ENCODE measurements around the gene MRC2.

The MRC2 gene

GRCh38 chr17:62701706-62702085 is 74.2 kb downstream of the MRC2 start:
- DNase-seq (ENCODE audit: low read depth): no peak

DNA sequence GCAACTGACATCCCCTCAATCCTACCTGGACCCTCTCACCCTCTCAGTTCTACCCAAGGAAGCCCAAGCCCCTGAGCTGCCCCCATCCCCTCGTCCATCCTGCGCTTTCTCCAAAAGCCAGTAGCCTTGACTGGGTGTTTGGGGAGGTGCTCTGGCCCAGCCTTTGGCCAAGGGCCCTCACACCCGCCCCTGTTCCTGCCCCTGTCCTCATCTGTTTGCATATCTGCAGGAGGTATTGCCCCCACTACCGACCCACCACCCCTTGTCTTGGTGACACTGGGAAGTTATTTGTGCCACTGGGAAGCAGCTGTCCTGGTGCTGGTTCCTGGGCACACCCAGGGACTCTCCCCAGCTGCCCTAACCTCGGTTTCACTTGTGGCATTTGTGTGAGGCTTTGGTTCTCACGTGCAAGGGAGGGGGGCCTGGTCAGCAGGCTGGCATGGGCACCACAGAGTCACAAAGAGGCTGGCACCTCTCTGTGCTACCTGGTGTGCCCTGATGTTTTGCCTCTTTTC is 75.3 kb downstream of the MRC2 start:
- DNase-seq (ENCODE audit: low read depth): no peak

DNA sequence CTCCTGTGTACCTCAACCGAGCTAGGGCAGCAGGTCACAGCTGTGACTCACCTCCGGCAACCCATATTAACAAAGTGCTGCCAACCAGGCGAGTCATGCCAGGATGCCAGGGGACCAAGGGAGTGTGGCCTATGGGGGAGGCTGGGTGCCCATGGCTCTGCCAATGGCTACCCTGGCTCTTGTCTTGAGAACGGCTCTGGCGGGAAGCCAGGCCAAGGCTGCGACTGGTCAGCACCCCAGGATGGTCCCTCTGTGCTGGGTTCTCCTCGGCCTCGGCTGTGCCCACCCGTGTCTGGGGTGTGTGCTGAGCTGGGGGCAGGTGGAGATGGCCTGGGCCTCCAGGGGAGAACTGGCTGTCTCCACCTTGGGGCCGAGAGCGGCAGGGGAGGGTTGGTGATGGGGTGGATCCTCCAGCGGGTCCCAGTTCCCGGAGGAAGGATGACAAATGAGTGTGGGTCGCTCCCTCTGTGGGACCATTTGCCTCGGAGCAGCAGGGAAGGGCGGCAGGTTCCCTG is 75.8 kb downstream of the MRC2 start:
- no peak for DNase-seq (ENCODE audit: low read depth)

- DNase-seq (ENCODE audit: low read depth): peak; percentile 52
Observed at GRCh38 chr17:62703776-62704380, 76.4 kb downstream of the MRC2 start.

- DNase-seq (ENCODE audit: low read depth): peak; percentile 50
Observed at GRCh38 chr17:62704381-62704971, 77.0 kb downstream of the MRC2 start.

DNA sequence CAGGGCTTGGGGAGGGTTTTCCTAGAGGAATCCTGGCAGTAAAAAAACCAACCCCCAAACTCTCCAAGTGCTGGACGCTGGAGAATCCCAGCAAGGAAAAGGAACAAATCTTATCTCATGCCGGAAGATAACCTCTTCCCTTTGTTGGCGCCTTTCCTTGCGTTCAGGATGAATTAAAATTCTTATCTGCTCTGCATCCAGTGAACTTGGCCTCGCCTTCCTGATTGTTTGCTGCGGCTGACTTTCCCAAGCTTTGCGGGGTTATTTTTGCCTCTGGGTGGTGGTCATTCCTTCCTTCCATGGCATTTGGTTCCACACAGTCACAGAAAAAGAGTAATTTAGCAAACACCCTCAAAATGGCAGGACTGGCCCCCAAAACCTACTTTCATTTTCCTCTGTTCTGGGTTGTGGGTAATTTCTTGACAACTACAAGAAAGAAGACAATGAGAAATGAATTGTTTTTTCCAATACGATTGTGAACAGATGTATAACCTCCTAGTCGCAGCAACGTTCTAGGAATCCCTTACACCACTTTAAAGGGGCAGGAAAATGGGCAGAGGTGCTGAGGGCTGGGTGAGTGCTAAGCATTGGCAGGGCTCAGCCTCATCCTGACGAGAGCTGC is 77.8 kb downstream of the MRC2 start:
- no peak for DNase-seq (ENCODE audit: low read depth)

- no peak for DNase-seq (ENCODE audit: low read depth)
Observed at GRCh38 chr17:62705778-62706597, 78.5 kb downstream of the MRC2 start.

DNA sequence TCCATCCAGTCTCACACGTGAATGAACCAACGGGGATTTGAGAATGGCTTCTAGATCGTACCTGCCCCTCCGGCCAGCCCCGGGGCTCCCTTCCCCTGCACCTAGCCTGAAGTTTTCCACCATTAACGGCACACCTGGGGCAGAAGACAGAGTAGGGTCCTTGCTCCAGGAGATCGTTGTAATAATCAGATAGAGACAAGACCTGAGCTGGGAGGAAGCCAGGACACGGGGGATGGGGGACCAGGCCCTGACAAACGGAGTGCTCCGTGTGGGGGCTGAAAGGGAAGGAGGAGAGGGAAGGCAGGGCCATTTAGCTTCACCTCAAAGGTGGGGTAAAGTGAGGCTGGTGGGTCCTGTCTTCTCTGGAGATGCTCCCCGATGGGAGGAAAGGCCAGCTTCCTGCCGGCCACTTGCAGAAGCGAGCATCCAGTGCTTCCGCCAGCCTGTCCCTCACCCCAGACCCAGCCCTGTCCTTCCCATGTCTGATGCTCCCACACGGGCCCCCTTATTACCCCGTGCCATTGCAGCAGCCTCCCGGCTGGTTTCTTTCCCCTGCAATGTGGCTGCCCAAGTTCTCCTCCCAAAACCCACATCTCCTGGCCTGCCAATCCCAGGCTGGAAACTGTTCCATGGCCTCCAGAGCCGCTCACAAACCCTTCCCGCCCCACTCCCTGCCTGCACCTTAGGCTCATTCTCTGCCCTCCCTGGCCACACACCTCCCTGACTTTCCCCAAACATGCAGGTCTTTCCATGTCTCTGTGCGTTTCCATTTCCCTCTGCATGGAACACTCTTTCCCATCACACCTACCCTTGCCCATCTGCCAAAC is 79.3 kb downstream of the MRC2 start:
- DNase-seq (ENCODE audit: low read depth): no peak

DNA sequence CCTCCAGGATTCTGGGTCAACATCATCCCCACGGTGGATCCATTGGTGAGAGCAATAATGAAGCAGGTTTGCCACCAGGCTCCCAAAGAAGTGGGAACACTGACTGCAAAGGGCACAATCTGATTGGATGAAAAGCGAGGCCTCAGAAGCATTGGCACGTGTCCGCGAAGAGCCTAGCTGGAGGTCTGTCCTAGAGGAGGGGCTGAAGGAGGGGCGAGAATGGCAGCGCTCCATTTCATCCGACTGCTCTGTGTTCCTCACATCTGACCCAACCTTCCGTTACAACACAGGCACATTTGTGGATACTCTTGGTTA is 79.9 kb downstream of the MRC2 start:
- no peak for DNase-seq (ENCODE audit: low read depth)

DNA sequence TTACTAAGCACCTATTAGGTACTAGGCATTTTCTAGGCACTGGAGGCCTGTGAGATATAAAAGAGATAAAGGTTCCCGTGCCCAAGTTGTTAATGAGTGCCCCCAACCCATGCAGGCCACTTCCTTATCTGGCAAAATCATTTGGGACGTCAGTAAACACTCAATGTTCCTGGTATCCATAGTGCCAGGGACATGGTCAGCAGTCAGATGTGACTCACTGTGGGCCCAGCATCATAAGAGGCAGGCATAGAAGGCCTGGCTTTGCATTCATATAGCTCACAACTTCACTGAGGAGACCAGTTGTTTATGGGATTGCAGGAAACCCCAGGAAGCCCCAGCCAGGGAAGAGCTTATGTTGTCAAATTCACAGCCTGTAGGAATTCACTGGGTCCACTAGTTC is 81.1 kb downstream of the MRC2 start:
- no peak for DNase-seq (ENCODE audit: low read depth)

DNA sequence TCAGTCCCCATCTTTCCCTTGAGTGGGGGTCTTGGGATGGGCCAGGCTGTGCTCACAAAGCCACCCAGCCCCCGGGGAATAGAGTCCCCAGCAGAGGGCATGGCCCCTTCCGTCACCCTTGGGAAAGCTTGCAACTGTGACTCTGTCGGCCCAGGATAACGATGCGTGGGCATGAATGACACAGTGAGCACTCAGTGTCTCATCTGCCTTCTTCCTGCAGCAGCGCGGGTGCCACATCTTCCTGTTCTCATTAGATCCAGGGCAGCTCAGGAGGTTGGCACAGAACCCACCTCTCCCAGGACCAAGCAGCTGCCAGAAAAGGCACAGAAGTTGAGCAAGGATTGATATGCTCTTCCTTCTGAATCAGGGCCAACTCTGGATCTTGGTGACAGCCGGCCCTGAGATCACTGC is 84.7 kb downstream of the MRC2 start:
- no peak for DNase-seq (ENCODE audit: low read depth)

DNA sequence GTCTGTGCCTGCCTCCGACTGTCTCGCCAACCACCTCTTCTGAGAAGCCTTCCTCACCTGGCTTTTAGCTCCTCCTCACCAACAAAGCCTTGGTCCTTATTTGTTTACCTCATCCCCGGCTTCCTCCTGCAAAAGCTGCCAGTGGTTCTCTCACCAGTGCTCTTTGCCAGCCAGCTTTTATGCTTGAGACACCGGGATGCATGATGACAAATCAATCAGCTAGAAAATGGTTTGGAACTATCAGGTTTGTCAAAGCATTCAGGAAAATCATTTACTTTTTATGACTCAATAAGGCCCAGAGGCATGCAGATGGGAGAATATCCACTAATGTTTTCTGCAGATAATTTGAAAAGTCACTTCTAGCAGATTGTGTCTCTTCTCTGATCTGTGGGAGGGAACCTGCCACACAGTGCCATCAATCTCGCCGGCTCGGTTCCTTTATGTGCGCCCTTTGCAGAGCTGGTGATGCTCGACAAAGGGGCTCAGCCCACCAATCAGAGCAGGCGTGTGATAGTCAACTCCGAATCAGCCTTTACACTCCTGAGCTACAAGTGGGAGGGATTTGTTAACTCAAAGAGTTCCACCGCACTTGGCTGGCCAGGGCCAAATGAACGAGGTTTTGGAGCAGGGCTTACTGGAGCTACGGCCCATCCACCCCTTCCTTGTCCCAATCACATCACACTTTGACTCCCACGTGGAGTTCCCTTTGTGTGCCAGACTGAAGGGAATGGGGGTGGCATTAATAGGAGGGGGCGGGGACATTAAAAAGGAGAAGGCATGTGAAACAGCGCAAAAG is 85.8 kb downstream of the MRC2 start:
- no peak for DNase-seq (ENCODE audit: low read depth)

DNA sequence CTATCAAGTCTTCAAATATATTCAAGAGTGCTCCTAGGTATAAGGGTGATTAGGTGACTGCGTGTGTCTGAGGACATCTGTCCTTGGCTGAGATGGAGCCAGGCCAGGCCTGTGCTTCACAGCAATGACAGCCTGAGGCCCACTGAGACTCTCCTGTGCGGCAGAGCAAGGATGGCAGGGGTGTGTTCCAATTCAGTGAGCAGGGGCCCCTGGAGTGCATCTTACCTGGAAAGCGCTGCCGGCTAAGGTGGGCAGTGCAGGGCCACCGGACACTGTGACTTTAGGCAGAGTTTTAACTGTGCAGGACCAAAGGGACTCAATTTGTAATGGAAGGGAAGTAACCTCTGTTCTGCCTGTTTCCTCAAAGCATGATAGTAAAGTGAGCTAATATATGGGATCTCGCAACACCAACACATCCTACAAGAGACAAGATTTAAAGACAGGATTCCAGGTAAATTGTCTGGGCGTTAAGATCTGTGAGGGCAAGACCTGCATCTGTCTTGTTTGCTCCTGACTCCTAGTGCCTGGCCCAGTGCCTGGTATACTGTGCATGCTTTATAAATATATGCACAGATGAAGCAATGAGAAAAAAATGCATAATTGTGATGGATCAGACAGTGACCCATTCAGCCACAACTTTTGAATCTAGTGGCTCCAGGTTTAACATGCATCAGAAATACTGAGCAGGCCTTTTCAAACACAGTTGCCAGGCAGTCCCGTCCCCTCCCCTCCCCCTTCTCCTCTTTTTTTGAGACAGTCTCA is 86.7 kb downstream of the MRC2 start:
- DNase-seq (ENCODE audit: low read depth): peak; percentile 72

- DNase-seq (ENCODE audit: low read depth): no peak
Observed at GRCh38 chr17:62715882-62716390, 88.5 kb downstream of the MRC2 start.

- no peak for DNase-seq (ENCODE audit: low read depth)
Observed at GRCh38 chr17:62716834-62717588, 89.5 kb downstream of the MRC2 start.

GRCh38 chr17:62717589-62717855 is 90.1 kb downstream of the MRC2 start:
- no peak for DNase-seq (ENCODE audit: low read depth)

- DNase-seq (ENCODE audit: low read depth): no peak
Observed at GRCh38 chr17:62717889-62718288, 90.4 kb downstream of the MRC2 start.

- peak; percentile 92 for DNase-seq (ENCODE audit: low read depth)
Observed at GRCh38 chr17:62718429-62718828, 91.0 kb downstream of the MRC2 start.

DNA sequence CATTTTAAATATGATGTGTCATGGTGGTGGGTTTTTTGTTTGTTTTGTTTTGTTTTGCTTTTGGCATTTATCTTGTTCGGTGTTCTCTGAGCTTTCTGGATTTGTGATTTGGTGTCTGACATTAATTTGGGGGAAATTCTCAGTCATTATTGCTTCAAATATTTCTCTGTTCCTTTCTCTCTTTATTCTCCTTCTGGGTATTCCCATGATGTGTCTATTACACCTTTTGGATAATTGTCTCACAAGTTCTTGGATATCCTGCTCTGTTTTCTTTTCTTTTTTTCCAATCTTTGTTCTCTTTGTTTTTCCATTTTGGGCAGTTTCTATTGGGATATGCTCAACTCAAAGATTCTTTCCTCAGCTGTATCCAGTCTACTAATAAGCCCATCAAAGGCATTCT is 92.1 kb downstream of the MRC2 start:
- no peak for DNase-seq (ENCODE audit: low read depth)

All from iris pigment epithelial cell (primary cell).